Vagina (tissue), 2 donors: ENCODE data around the gene CENPO.

Experiments
- CTCF ChIP-seq, 3 experiments: fragments of 450-650 bp in 2 of 3; fragments of 200-600 bp in 1 of 3; sonication (generic) in 1 of 3; IDR thresholded peaks; one replicate each; pipeline ENCODE4 v1.5.1; 2017 to 2019; ENCODE audit warnings: antibody characterized with exemption in 3 of 3, mild to moderate bottlenecking in 2 of 3, moderate library complexity in 2 of 3
- POLR2A ChIP-seq, 2 donors: fragments of 450-650 bp; IDR thresholded peaks; one replicate each; pipeline ENCODE4 v1.6.1; 2017; ENCODE audit warnings: antibody characterized with exemption in 2 of 2, mild to moderate bottlenecking in 2 of 2, moderate library complexity in 2 of 2
- POLR2AphosphoS5 ChIP-seq, 2 donors: sonication (generic); formaldehyde crosslinking; IDR thresholded peaks; one replicate each; pipeline ENCODE4 v1.9.0; 2017; ENCODE audit warnings: antibody characterized with exemption in 2 of 2, mild to moderate bottlenecking in 2 of 2, low read depth in 1 of 2; ENCODE audit not compliant: insufficient read depth in 1 of 2

GRCh38 chr2:24852026-24852425 is 58.8 kb downstream of the CENPO start:
- TF ChIP-seq CTCF (IDR thresholded peaks at IDR 0.05), result no peak
- TF ChIP-seq POLR2AphosphoS5 (IDR thresholded peaks at IDR 0.05; ENCODE audit: insufficient read depth in 1 of 2, low read depth in 1 of 2), result no peak
- TF ChIP-seq POLR2A (IDR thresholded peaks at IDR 0.05), result no peak
